Endothelial cell (in vitro differentiated cells): ENCODE measurements around the gene TIMM44. TPM values are rescaled to one million over a fixed set of nuclear protein-coding genes. Genes with fewer than 3 reads are reported as not detected.

ENCODE experiments used
- DNase-seq: peaks from one replicate; pipeline ENCODE4 v3.0.0; 2021; ENCODE audit warnings: low spot score
- H3K27ac Mint-ChIP-seq: one replicate; pipeline ENCODE4 v1.8.0; 2021; ENCODE audit warnings: mixed read lengths, inconsistent platforms; ENCODE audit not compliant: unreplicated experiment
- H3K27me3 Mint-ChIP-seq: one replicate; pipeline ENCODE4 v1.8.0; 2021; ENCODE audit warnings: mild to moderate bottlenecking, moderate library complexity, mixed read lengths, inconsistent platforms; ENCODE audit not compliant: unreplicated experiment
- H3K36me3 Mint-ChIP-seq: one replicate; pipeline ENCODE4 v1.8.0; 2021; ENCODE audit warnings: mild to moderate bottlenecking, low read depth, mixed read lengths, inconsistent platforms; ENCODE audit not compliant: unreplicated experiment
- H3K4me1 Mint-ChIP-seq: one replicate; pipeline ENCODE4 v1.8.0; 2021; ENCODE audit warnings: mild to moderate bottlenecking, mixed read lengths, inconsistent platforms; ENCODE audit not compliant: unreplicated experiment
- H3K4me3 Mint-ChIP-seq: one replicate; pipeline ENCODE4 v1.8.0; 2021; ENCODE audit warnings: mild to moderate bottlenecking, mixed read lengths, inconsistent platforms; ENCODE audit not compliant: unreplicated experiment
- H3K9me3 Mint-ChIP-seq: one replicate; pipeline ENCODE4 v1.8.0; 2021; ENCODE audit warnings: mixed read lengths, inconsistent platforms; ENCODE audit not compliant: unreplicated experiment
- CTCF ChIP-seq: fragments of 200-600 bp; sonication (generic); IDR thresholded peaks from one replicate; pipeline ENCODE4 v1.5.0; 2021; ENCODE audit warnings: antibody characterized with exemption; ENCODE audit not compliant: unreplicated experiment
- total RNA-seq: library from RNA; stranded (reverse); fragmentation: NEBNext Ultra II Directional; extraction: Animal tissue kit (Norgen Biotek cat#: 25700); gene quantifications from one replicate; pipeline ENCODE4 v1.2.1, GENCODE V29; 2021; ENCODE audit not compliant: unreplicated experiment

The TIMM44 gene
- total RNA-seq, 1 donor from 2014 or later, result 46.5 TPM

DNA sequence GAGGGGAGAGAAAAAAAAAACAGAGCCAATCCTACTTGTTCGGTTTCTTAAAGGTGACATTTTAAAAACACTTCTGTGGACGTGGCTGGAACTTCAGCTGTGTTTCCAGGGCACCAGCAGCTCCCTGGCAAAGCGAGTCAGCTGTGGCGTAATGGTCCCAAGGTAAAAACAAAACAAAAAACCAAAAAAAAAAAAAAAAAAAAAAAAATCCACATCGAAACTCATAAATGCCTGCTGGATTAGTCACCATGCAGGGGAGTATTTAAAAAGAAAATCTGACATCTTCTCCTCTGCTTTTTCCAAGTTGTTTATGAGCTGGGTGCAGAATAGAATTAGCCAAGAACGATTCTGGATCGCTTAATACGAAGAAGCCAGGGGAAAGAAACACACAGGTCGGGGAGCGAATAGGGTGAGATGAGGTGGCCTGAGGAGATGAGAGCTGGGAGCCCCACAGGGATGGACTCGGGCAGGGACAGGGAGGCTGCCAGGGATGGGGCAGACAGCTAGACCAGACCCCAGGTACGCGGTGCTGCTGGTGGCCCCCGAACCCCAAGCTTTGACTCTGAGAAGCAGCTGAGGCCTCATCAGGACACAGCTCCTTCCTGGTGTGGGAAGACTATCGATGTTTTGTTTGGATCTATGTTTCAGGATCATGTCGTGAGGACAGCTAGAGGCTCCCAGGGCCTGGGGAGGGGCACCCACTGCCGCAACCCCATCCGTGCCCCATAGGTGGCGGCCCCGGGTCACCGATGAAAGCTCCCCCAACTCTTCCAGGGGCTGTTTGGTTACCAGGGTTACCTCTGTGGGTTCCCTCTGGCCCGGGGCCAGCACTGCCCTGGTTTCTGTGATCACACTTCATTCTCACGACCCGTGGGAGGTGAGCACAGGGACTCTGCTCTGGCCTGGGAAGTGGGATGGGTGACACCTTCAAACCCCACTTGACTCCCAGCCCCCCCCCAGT is 14.4 kb downstream of the TIMM44 start:
- Mint-ChIP-seq H3K9me3 (no peaks in the 10 kb centered on the region), H3K27me3 (peaks cover 13% of the 10 kb centered on the region), H3K4me3 (peak overlapping the region; percentile 84), H3K4me1 (peaks cover 4% of the 10 kb centered on the region), H3K36me3 (peaks cover 4% of the 10 kb centered on the region), H3K27ac (peak overlapping the region; percentile 48)
- peak; percentile 60 for TF ChIP-seq CTCF
- peak; percentile 79 for DNase-seq

GRCh38 chr19:7928334-7928706 is 15.1 kb downstream of the TIMM44 start:
- Mint-ChIP-seq H3K4me1 (peaks cover 4% of the 10 kb centered on the region), H3K36me3 (peaks cover 4% of the 10 kb centered on the region), H3K9me3 (no peaks in the 10 kb centered on the region), H3K27me3 (peaks cover 14% of the 10 kb centered on the region), H3K4me3 (peak overlapping the region; percentile 84), H3K27ac (peak overlapping the region; percentile 81)
- DNase-seq, result no peak
- no peak for TF ChIP-seq CTCF

DNA sequence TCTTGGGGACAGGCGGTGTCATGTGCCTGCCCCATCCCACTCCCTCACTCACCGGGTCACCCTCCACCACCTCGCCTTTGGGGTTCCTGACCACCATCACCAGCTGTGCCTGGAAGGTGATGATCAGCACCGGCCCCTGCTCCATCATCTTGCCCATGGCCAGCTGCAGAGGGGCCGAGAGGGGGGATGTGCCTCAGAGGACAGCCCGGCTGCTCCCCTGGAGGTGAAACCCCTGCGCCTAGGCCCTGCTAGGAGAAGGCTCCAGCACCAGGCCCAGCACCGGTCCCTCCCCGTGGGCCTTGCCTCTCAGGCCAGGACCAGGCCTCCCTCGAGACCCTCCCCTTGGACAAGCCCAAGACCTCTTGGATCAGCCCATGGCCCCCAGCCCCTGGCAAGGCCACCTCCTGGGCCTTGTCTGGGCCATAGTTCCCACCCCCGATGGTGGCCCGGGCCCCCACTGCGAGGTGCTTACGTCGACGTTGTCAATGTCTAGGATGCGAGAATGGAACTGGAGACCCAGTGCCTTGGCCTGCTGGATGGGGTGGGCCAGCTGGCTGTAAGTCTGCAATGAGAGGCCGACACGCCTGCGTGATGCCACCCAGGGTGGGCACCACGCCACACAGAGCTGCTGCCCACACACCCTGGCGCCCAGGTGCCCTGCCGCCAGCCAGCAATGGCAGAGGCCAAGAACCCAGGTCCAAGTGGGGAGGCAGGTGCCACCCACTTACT is 15.7 kb downstream of the TIMM44 start:
- Mint-ChIP-seq H3K4me3 (no peak overlapping the region), H3K27me3 (peaks cover 19% of the 10 kb centered on the region), H3K27ac (peak overlapping the region; percentile 81), H3K4me1 (peaks cover 4% of the 10 kb centered on the region), H3K36me3 (peaks cover 8% of the 10 kb centered on the region), H3K9me3 (no peaks in the 10 kb centered on the region)
- TF ChIP-seq CTCF, result no peak
- no peak for DNase-seq

DNA sequence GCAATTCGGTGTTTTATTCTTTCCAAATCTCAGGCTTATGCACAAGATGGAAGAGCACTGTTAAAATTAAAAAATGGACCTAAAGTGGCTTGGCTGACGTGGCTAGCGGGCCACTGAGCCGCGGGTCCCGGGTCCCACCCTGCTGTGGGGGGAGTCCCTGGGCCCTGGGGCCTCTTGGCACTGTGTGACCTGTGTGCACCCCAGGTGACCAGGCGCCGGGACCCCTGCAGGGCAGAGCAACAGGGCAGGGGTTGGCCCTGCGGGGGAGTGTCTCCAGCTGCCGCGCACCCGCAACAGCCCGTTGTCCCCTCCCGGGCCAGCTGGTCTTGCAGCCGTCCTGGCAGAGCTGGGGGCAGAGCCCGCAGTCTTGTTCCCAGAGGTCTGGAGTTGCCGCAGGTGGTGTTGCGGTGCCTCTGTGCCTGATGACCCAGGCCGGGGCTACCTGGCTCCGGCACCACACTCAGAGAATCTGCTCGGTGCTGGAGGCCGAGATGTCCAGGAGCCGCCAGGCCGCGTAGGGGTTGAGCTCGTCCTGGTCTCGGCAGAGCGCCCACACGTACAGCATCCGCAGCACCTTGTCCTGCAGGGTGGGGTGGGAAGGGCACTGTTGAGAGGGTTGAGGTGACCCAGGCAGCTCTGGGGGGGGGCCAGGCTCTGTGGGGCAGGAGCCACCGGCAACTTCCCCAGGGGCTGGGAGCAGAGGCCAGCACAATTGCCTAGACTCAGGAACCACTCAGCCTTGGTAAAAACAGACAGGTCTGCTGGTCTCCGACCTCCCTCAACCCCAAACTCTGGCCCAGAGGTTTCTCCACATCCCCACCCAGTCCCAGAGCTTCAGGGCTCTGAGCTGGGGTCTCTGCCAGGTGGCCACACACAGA is 16.5 kb downstream of the TIMM44 start:
- H3K36me3 Mint-ChIP-seq, result peaks cover 11% of the 10 kb centered on the region
- peak overlapping the region; percentile 86 for H3K4me3 Mint-ChIP-seq
- peaks cover 19% of the 10 kb centered on the region for H3K27me3 Mint-ChIP-seq
- peak overlapping the region; percentile 64 for H3K27ac Mint-ChIP-seq
- TF ChIP-seq CTCF, result no peak
- H3K9me3 Mint-ChIP-seq, result no peaks in the 10 kb centered on the region
- no peak for DNase-seq
- H3K4me1 Mint-ChIP-seq, result peaks cover 4% of the 10 kb centered on the region
